GM12878 (cell line): Measurements from ENCODE around the gene TTC38. TPM values are rescaled to one million over a fixed set of nuclear protein-coding genes. Genes with fewer than 3 reads are reported as not detected.

ENCODE experiments used
- ATF3 ChIP-seq: IDR thresholded peaks from 2 replicates; pipeline ENCODE4 v1.6.1; 2011; ENCODE audit warnings: low read depth, mild to moderate bottlenecking, low read length, moderate library complexity, borderline replicate concordance; ENCODE audit errors: extremely low read depth
- ATF7 ChIP-seq: fragments of 450-650 bp; IDR thresholded peaks from 2 replicates; pipeline ENCODE4 v1.6.1; 2016; ENCODE audit warnings: low read depth, mild to moderate bottlenecking
- BMI1 ChIP-seq: fragments of 450-650 bp; IDR thresholded peaks from 2 replicates; pipeline ENCODE4 v1.6.1; 2016; ENCODE audit warnings: mild to moderate bottlenecking, moderate library complexity, borderline replicate concordance
- CEBPB ChIP-seq, 2 experiments: fragments of 150-350 bp in 1 of 2; IDR thresholded peaks; 2 replicates each; pipeline ENCODE4 v1.6.1; 2012 to 2014; ENCODE audit warnings: low read depth in 2 of 2, low read length in 2 of 2, borderline replicate concordance in 1 of 2, inconsistent platforms in 1 of 2
- CEBPZ ChIP-seq: fragments of 150-350 bp; IDR thresholded peaks from 2 replicates; pipeline ENCODE4 v1.6.1; 2016; ENCODE audit warnings: low read depth, low read length
- CHD4 ChIP-seq: fragments of 200-600 bp; sonication (generic); IDR thresholded peaks from 2 replicates; pipeline ENCODE4 v1.6.1; 2016; ENCODE audit warnings: mild to moderate bottlenecking
- ETV6 ChIP-seq, 2 experiments: fragments of 450-650 bp in 1 of 2; IDR thresholded peaks in 1 of 2; conservative IDR thresholded peaks in 1 of 2; 2 replicates each; pipeline ENCODE4 v1.6.1; 2014; ENCODE audit warnings: antibody characterized with exemption in 1 of 2, borderline replicate concordance in 1 of 2, low read depth in 1 of 2, mild to moderate bottlenecking in 1 of 2, moderate library complexity in 1 of 2
- HDAC2 ChIP-seq: fragments of 200-600 bp; sonication (generic); IDR thresholded peaks from 2 replicates; pipeline ENCODE4 v1.6.1; 2017
- HDGF ChIP-seq: fragments of 450-650 bp; IDR thresholded peaks from 2 replicates; pipeline ENCODE4 v1.6.1; 2016; ENCODE audit warnings: antibody characterized with exemption
- MTA2 ChIP-seq: fragments of 450-650 bp; IDR thresholded peaks from 2 replicates; pipeline ENCODE4 v1.6.1; 2016; ENCODE audit warnings: low read depth, mild to moderate bottlenecking, moderate library complexity
- NFIC ChIP-seq: IDR thresholded peaks from 2 replicates; pipeline ENCODE4 v1.6.1; 2012; ENCODE audit warnings: low read depth, mild to moderate bottlenecking, inconsistent platforms, low read length, moderate library complexity
- NR2C2 ChIP-seq: IDR thresholded peaks from 2 replicates; pipeline ENCODE4 v1.6.1; 2011; ENCODE audit warnings: borderline replicate concordance, low read depth; ENCODE audit not compliant: control insufficient read depth, insufficient read length
- PAX5 ChIP-seq: IDR thresholded peaks from 2 replicates; pipeline ENCODE4 v1.6.1; 2011; ENCODE audit warnings: low read depth, low read length, borderline replicate concordance
- POU2F2 ChIP-seq: IDR thresholded peaks from 3 replicates; pipeline ENCODE4 v1.6.1; 2011; ENCODE audit warnings: low read depth, mild to moderate bottlenecking, low read length, borderline replicate concordance
- SPI1 ChIP-seq: IDR thresholded peaks from 2 replicates; pipeline ENCODE4 v1.6.1; 2011; ENCODE audit warnings: low read depth, mild to moderate bottlenecking, low read length, moderate library complexity, borderline replicate concordance; ENCODE audit not compliant: insufficient read depth
- SUZ12 ChIP-seq: fragments of 200-600 bp; sonication (generic); IDR thresholded peaks from one replicate; pipeline ENCODE4 v1.6.1; 2018; ENCODE audit warnings: antibody characterized with exemption, mild to moderate bottlenecking; ENCODE audit not compliant: unreplicated experiment
- TAF1 ChIP-seq: IDR thresholded peaks from 2 replicates; pipeline ENCODE4 v1.6.1; 2011; ENCODE audit warnings: mild to moderate bottlenecking, low read depth, low read length, borderline replicate concordance
- TBL1XR1 ChIP-seq: IDR thresholded peaks from 2 replicates; pipeline ENCODE4 v1.6.1; 2012; ENCODE audit warnings: low read depth, low read length, improper control_type of control experiment
- TCF7 ChIP-seq: IDR thresholded peaks from 2 replicates; pipeline ENCODE4 v1.6.1; 2014; ENCODE audit warnings: antibody characterized with exemption, borderline replicate concordance
- ZBED1 ChIP-seq: IDR thresholded peaks from 2 replicates; pipeline ENCODE4 v1.6.1; 2016; ENCODE audit warnings: borderline replicate concordance
- polyA plus RNA-seq, 11 experiments: library from polyadenylated mRNA; depleted of rRNA in 4 of 11; unstranded in 6 of 11; stranded (reverse) in 5 of 11; fragments of >200 nt; fragmentation: Nextera tagmentation in 4 of 11; fragmentation: Illumina TruSeq in 1 of 11; extraction: Ambion mirVana in 4 of 11; extraction: Trizol in 1 of 11; gene quantifications; 1 replicate in 1 of 11; 2 replicates in 10 of 11; pipeline versions ENCODE4 v1.2.1 to v1.2.3, GENCODE V29; 2011 to 2016; ENCODE audit warnings: inconsistent platforms in 2 of 11, missing spikeins in 2 of 11, low read depth in 1 of 11
- total RNA-seq, 4 experiments: library from RNA; depleted of rRNA in 3 of 4; stranded (reverse); fragments of >200 nt in 3 of 4; fragmentation: Illumina TruSeq in 1 of 4; extraction: Trizol in 1 of 4; gene quantifications; 2 replicates each; pipeline versions ENCODE4 v1.2.1 to v1.2.3, GENCODE V29; 2013 to 2021
- TF ChIP-seq, protein P1 (sequence below), 3 experiments: IDR thresholded peaks in 2 of 3; conservative IDR thresholded peaks in 1 of 3; 2 replicates each; pipeline ENCODE4 v1.5.1; 2011; ENCODE audit warnings: low read depth in 3 of 3, low read length in 3 of 3, mild to moderate bottlenecking in 3 of 3, control low read depth in 2 of 3, moderate library complexity in 2 of 3, inconsistent platforms in 1 of 3, mixed read lengths in 1 of 3; ENCODE audit not compliant: control insufficient read depth in 2 of 3, insufficient read depth in 1 of 3; ENCODE audit errors: extremely low read depth in 1 of 3
- TF ChIP-seq, protein P2 (sequence below): IDR thresholded peaks from 2 replicates; pipeline ENCODE4 v1.6.1; 2012; ENCODE audit warnings: low read length, inconsistent platforms

The TTC38 gene
- total and polyA plus RNA-seq, 10 of the 15 experiments (the other 5 are each of a cell fraction or from before 2014, with no cell fraction given), result 0.58 to 39.9 (median 13.0) TPM

- TF ChIP-seq TCF7 (no peak), SPI1 (no peak), HDAC2 (peak; percentile 80; the same call in 1 of the 2 replicates), MTA2 (no peak), ATF7 (no peak), POU2F2 (peak; percentile 35; the same call in 1 of the 3 replicates), CHD4 (no peak), TAF1 (peak; percentile 78), CEBPB (IDR thresholded peaks at IDR 0.05; ENCODE audit: borderline replicate concordance in 1 of 2, low read depth in 2 of 2, low read length in 2 of 2) (no peak), PAX5 (peak; percentile 14; the same call in 1 of the 2 replicates), NFIC (no peak; the same call in 1 of the 2 replicates), ETV6 (conservative IDR thresholded peaks at IDR 0.05 in 1 of 2, IDR thresholded peaks at IDR 0.05 in 1 of 2; ENCODE audit: borderline replicate concordance in 1 of 2, low read depth in 1 of 2) (no peak), NR2C2 (no peak), CEBPZ (no peak), BMI1 (no peak), ZBED1 (0 out of 2 replicates have a peak, but pooled peaks have one; percentile 28), TBL1XR1 (no peak), ATF3 (no peak), SUZ12 (no peak), HDGF (no peak)
- TF ChIP-seq, protein P1, sequence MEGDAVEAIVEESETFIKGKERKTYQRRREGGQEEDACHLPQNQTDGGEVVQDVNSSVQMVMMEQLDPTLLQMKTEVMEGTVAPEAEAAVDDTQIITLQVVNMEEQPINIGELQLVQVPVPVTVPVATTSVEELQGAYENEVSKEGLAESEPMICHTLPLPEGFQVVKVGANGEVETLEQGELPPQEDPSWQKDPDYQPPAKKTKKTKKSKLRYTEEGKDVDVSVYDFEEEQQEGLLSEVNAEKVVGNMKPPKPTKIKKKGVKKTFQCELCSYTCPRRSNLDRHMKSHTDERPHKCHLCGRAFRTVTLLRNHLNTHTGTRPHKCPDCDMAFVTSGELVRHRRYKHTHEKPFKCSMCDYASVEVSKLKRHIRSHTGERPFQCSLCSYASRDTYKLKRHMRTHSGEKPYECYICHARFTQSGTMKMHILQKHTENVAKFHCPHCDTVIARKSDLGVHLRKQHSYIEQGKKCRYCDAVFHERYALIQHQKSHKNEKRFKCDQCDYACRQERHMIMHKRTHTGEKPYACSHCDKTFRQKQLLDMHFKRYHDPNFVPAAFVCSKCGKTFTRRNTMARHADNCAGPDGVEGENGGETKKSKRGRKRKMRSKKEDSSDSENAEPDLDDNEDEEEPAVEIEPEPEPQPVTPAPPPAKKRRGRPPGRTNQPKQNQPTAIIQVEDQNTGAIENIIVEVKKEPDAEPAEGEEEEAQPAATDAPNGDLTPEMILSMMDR (IDR thresholded peaks at IDR 0.05 in 2 of 3, conservative IDR thresholded peaks at IDR 0.05 in 1 of 3; ENCODE audit: control insufficient read depth in 2 of 3, extremely low read depth in 1 of 3, insufficient read depth in 1 of 3, low read depth in 3 of 3, low read length in 3 of 3), result peak in 2 of 3 experiments; percentile 27 to 59; a peak in 3 of 6 replicates
- TF ChIP-seq, protein P2, sequence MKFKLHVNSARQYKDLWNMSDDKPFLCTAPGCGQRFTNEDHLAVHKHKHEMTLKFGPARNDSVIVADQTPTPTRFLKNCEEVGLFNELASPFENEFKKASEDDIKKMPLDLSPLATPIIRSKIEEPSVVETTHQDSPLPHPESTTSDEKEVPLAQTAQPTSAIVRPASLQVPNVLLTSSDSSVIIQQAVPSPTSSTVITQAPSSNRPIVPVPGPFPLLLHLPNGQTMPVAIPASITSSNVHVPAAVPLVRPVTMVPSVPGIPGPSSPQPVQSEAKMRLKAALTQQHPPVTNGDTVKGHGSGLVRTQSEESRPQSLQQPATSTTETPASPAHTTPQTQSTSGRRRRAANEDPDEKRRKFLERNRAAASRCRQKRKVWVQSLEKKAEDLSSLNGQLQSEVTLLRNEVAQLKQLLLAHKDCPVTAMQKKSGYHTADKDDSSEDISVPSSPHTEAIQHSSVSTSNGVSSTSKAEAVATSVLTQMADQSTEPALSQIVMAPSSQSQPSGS, result no peak
These were observed 28.7 kb downstream of the TTC38 start, which contains the start of gene GTSE1 (continued) for GRCh38 chr22:46296257-46297150.
